ENCODE measurements around the gene NEK9. TPM values are rescaled to one million over a fixed set of nuclear protein-coding genes. Genes with fewer than 3 reads are reported as not detected.

NEK9 gene
- total RNA-seq, 1 experiment from 2014 or later, result 56.5 TPM

DNA sequence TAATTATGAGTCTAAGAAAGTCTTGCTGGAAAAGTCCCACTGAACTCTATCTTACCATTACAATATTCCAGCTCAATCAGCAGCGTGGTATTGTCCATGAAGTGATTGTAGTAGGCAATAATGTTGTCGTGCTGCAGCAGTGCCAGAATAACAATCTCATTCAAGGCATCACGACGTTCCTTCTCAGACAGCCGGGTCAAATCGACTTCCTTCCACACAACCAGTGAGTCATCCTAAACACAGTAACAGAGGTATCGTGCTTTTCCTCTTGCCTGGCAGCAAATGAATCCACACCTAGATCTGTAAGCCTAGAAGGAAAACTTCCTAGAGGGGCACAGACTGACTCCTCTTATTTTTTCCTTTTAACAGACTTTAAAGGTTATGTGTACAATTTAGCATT lies 2.9 kb downstream of the NEK9 start:
- Mint-ChIP-seq H3K4me3 (no peak overlapping the region), H3K27ac (no peak overlapping the region), H3K27me3 (ENCODE audit: low read depth) (no peaks in the 10 kb centered on the region), H3K36me3 (ENCODE audit: insufficient read depth in 1 of 3, low read depth in 3 of 3) (peaks cover 3 to 21% (median 18%) of the 10 kb centered on the region in 3 experiments; a peak in 5 of 7 replicates), H3K9me3 (no peaks in the 10 kb centered on the region), H3K4me1 (peaks cover 12 to 21% of the 10 kb centered on the region in 2 experiments)
- Histone ChIP-seq H3K9me3 (ENCODE audit: control insufficient read depth, low read depth, low read length) (no peaks in the 10 kb centered on the region), H2BK5ac (ENCODE audit: insufficient read length, low read length) (no peak overlapping the region), H4K5ac (ENCODE audit: insufficient read length, low read depth, low read length) (no peak overlapping the region), H4K8ac (replicated peaks; ENCODE audit: insufficient read length, low read depth, low read length) (no peak overlapping the region), H3K4me1 (ENCODE audit: insufficient read depth, low read length) (no peaks in the 10 kb centered on the region), H2AK5ac (ENCODE audit: insufficient read length, low read length) (no peak overlapping the region), H2AFZ (ENCODE audit: low read length) (no peak overlapping the region), H2BK12ac (ENCODE audit: insufficient read length, low read depth, low read length) (no peak overlapping the region), H3K9ac (ENCODE audit: extremely low read depth, insufficient read length, low read length) (no peak overlapping the region), H3T11ph (ENCODE audit: low read length) (no peak overlapping the region), H3K23me2 (ENCODE audit: insufficient read length, low read depth, low read length, poor library complexity, severe bottlenecking) (peaks cover 2% of the 10 kb centered on the region), H2BK15ac (ENCODE audit: low read depth, low read length) (no peak overlapping the region), H3K18ac (ENCODE audit: insufficient read length, low read depth, low read length) (no peak overlapping the region), H3K79me2 (ENCODE audit: insufficient read depth, low read length) (no peaks in the 10 kb centered on the region), H3K14ac (ENCODE audit: insufficient read depth, low read length) (no peak overlapping the region), H2BK120ac (ENCODE audit: low read depth, low read length, poor library complexity, severe bottlenecking) (no peak overlapping the region), H2BK20ac (ENCODE audit: low read depth, low read length, poor library complexity, severe bottlenecking) (no peak overlapping the region), H3K79me1 (ENCODE audit: insufficient read depth, low read depth, low read length, poor library complexity, severe bottlenecking) (no peaks in the 10 kb centered on the region), H4K91ac (ENCODE audit: insufficient read length, low read depth, low read length) (no peak overlapping the region), H3K4ac (ENCODE audit: low read depth, low read length) (no peak overlapping the region), H3K27ac (ENCODE audit: insufficient read length, low read depth, low read length) (no peak overlapping the region), H3K4me2 (ENCODE audit: insufficient read depth, insufficient read length, low read length) (no peak overlapping the region), H3K23ac (ENCODE audit: insufficient read length, low read depth, low read length) (no peak overlapping the region), H3K27me3 (ENCODE audit: insufficient read depth, low read length) (no peaks in the 10 kb centered on the region), H4K20me1 (ENCODE audit: control insufficient read depth, insufficient read depth, insufficient read length) (no peaks in the 10 kb centered on the region), H3K56ac (ENCODE audit: insufficient read length, low read depth, low read length) (no peak overlapping the region)
- TF ChIP-seq, protein P1, sequence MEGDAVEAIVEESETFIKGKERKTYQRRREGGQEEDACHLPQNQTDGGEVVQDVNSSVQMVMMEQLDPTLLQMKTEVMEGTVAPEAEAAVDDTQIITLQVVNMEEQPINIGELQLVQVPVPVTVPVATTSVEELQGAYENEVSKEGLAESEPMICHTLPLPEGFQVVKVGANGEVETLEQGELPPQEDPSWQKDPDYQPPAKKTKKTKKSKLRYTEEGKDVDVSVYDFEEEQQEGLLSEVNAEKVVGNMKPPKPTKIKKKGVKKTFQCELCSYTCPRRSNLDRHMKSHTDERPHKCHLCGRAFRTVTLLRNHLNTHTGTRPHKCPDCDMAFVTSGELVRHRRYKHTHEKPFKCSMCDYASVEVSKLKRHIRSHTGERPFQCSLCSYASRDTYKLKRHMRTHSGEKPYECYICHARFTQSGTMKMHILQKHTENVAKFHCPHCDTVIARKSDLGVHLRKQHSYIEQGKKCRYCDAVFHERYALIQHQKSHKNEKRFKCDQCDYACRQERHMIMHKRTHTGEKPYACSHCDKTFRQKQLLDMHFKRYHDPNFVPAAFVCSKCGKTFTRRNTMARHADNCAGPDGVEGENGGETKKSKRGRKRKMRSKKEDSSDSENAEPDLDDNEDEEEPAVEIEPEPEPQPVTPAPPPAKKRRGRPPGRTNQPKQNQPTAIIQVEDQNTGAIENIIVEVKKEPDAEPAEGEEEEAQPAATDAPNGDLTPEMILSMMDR (conservative IDR thresholded peaks at IDR 0.05), result no peak
- WGBS (ENCODE audit: extremely low coverage, insufficient read length, low lambda C conversion rate), result no CpG with 5 or more reads among the region's 7 CpGs
- DNase-seq, result no peak
